ENCODE data around the gene CD55. TPM values are rescaled to one million over a fixed set of nuclear protein-coding genes. Genes with fewer than 3 reads are reported as not detected.

Gene CD55
- total and polyA plus RNA-seq, 2 of the 13 experiments (the other 11 are each of a cell fraction or from before 2014, with no cell fraction given), result 6.0 to 56.0 TPM

DNA sequence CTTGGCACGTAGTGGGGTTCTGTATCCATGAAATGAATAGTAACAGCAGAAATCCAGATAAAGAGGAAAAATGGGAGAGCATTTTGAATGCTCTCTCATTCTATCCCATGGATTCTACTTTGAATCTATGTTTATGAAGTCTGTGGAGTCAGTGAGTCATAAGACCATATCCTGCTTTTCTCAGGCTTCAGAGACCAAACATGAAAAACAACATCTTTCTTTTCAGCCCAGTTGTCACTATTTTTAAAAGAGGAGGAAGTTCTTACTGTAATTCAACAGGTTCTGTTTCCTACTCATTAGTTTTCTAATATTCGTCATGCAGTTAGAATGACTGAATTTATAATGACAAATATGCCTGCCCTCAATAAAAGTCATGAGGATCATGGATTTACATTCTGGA is 39.4 kb upstream of the CD55 start (continued):
- TF ChIP-seq, protein P1, sequence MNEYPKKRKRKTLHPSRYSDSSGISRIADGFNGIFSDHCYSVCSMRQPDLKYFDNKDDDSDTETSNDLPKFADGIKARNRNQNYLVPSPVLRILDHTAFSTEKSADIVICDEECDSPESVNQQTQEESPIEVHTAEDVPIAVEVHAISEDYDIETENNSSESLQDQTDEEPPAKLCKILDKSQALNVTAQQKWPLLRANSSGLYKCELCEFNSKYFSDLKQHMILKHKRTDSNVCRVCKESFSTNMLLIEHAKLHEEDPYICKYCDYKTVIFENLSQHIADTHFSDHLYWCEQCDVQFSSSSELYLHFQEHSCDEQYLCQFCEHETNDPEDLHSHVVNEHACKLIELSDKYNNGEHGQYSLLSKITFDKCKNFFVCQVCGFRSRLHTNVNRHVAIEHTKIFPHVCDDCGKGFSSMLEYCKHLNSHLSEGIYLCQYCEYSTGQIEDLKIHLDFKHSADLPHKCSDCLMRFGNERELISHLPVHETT (CRISPR knock-in tag; conservative IDR thresholded peaks at IDR 0.05), result no peak
- TF ChIP-seq JUNB (CRISPR knock-in tag; IDR thresholded peaks at IDR 0.05; ENCODE audit: borderline replicate concordance), result no peak
- TF ChIP-seq, protein P2, sequence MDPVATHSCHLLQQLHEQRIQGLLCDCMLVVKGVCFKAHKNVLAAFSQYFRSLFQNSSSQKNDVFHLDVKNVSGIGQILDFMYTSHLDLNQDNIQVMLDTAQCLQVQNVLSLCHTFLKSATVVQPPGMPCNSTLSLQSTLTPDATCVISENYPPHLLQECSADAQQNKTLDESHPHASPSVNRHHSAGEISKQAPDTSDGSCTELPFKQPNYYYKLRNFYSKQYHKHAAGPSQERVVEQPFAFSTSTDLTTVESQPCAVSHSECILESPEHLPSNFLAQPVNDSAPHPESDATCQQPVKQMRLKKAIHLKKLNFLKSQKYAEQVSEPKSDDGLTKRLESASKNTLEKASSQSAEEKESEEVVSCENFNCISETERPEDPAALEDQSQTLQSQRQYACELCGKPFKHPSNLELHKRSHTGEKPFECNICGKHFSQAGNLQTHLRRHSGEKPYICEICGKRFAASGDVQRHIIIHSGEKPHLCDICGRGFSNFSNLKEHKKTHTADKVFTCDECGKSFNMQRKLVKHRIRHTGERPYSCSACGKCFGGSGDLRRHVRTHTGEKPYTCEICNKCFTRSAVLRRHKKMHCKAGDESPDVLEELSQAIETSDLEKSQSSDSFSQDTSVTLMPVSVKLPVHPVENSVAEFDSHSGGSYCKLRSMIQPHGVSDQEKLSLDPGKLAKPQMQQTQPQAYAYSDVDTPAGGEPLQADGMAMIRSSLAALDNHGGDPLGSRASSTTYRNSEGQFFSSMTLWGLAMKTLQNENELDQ (CRISPR knock-in tag; IDR thresholded peaks at IDR 0.05; ENCODE audit: borderline replicate concordance), result no peak

- H3K79me2 ChIP-seq (ENCODE audit: insufficient read depth, low read length), result no peaks in the 10 kb centered on the region
- ChIA-PET POLR2A (no interaction called here), CTCF (ENCODE audit: low intra/inter-chr PET ratio, low total read pairs) (no interaction called here)
- peaks cover 9% of the 10 kb centered on the region; the same call in 1 of the 2 replicates for H3K4me1 ChIP-seq (ENCODE audit: insufficient read depth, low read length)
- H4K20me1 ChIP-seq (ENCODE audit: insufficient read depth, low read length), result no peaks in the 10 kb centered on the region
- no peak overlapping the region for H3K27ac ChIP-seq (ENCODE audit: extremely low read length, insufficient read depth, low read length)
- no peaks in the 10 kb centered on the region for H3K9me3 ChIP-seq (ENCODE audit: low read length)
- intact Hi-C loops (cut with micrococcal nuclease; ENCODE audit: unreplicated experiment) (no loop called here), in situ Hi-C loops (cut with HindIII; ENCODE audit: extremely low pct_ligation_motif_present, low pct_unique_long_range_greater_than_20kb) (no loop called here)
- H3K4me3 ChIP-seq (replicated peaks in 1 of 3; ENCODE audit: insufficient read depth in 1 of 3, low read depth in 2 of 3, low read length in 3 of 3), result no peak overlapping the region
- no peaks in the 10 kb centered on the region for H3K36me3 ChIP-seq (replicated peaks in 1 of 2; ENCODE audit: control insufficient read depth in 1 of 2, insufficient read depth in 2 of 2, low read length in 2 of 2)
- ATAC-seq (no peak), FAIRE-seq (no peak), DNase-seq (ENCODE audit: low spot score) (no peak)
- no peak overlapping the region for H2AFZ ChIP-seq (ENCODE audit: low read length)
- BruUV-seq (replicated peaks), result no TSS peak
- H3K9ac ChIP-seq (ENCODE audit: insufficient read depth, low read depth, low read length), result no peak overlapping the region
- no peak overlapping the region for H3K4me2 ChIP-seq (ENCODE audit: low read depth, low read length)
- no peaks in the 10 kb centered on the region for H3K27me3 ChIP-seq (ENCODE audit: control insufficient read depth in 1 of 2, insufficient read depth in 2 of 2, low read length in 2 of 2)
- WGBS (ENCODE audit: low lambda C conversion rate), result 15% methylated on average over 2 of the region's 2 CpGs
- TF ChIP-seq SAFB2 (CRISPR knock-in tag; IDR thresholded peaks at IDR 0.05; ENCODE audit: borderline replicate concordance, low read depth), result no peak
- no peak for TF ChIP-seq MTF1 (CRISPR knock-in tag; IDR thresholded peaks at IDR 0.05)
- no peak for TF ChIP-seq ZFP36 (IDR thresholded peaks at IDR 0.05; ENCODE audit: borderline replicate concordance, low read depth, low read length, partially characterized antibody)
- no peak for TF ChIP-seq BORCS8-MEF2B (CRISPR knock-in tag; IDR thresholded peaks at IDR 0.05)
- TF ChIP-seq HDAC6 (IDR thresholded peaks at IDR 0.05; ENCODE audit: low read depth, low read length), result no peak
- no peak for TF ChIP-seq ETV5 (CRISPR knock-in tag; IDR thresholded peaks at IDR 0.05; ENCODE audit: borderline replicate concordance)
- no peak for TF ChIP-seq YY1 (IDR thresholded peaks at IDR 0.05; ENCODE audit: insufficient read depth, insufficient replicate concordance, low read depth, low read length)
- no peak for TF ChIP-seq CREM (IDR thresholded peaks at IDR 0.05)
- TF ChIP-seq CREM (CRISPR knock-in tag; IDR thresholded peaks at IDR 0.05), result no peak
- TF ChIP-seq, protein P3, sequence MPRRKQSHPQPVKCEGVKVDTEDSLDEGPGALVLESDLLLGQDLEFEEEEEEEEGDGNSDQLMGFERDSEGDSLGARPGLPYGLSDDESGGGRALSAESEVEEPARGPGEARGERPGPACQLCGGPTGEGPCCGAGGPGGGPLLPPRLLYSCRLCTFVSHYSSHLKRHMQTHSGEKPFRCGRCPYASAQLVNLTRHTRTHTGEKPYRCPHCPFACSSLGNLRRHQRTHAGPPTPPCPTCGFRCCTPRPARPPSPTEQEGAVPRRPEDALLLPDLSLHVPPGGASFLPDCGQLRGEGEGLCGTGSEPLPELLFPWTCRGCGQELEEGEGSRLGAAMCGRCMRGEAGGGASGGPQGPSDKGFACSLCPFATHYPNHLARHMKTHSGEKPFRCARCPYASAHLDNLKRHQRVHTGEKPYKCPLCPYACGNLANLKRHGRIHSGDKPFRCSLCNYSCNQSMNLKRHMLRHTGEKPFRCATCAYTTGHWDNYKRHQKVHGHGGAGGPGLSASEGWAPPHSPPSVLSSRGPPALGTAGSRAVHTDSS (CRISPR knock-in tag; conservative IDR thresholded peaks at IDR 0.05), result no peak
- no peak for TF ChIP-seq FOXA1 (IDR thresholded peaks at IDR 0.05)
- TF ChIP-seq FOXA1 (CRISPR knock-in tag; IDR thresholded peaks at IDR 0.05), result no peak
- no peak for TF ChIP-seq MXD1 (CRISPR knock-in tag; IDR thresholded peaks at IDR 0.05)
- TF ChIP-seq SNRNP70 (IDR thresholded peaks at IDR 0.05; ENCODE audit: low read depth, low read length), result no peak
- TF ChIP-seq JUND (CRISPR knock-in tag; IDR thresholded peaks at IDR 0.05), result no peak
These were observed 38.7 kb upstream of the CD55 start for GRCh38 chr1:207282496-207283380.
